ENCODE measurements around the gene CBARP. TPM values are rescaled to one million over a fixed set of nuclear protein-coding genes. Genes with fewer than 3 reads are reported as not detected.

Gene CBARP
- total and polyA plus RNA-seq, 2 of the 4 experiments (the other 2 are of a cell fraction): 0.18 to 3.9 TPM

DNA sequence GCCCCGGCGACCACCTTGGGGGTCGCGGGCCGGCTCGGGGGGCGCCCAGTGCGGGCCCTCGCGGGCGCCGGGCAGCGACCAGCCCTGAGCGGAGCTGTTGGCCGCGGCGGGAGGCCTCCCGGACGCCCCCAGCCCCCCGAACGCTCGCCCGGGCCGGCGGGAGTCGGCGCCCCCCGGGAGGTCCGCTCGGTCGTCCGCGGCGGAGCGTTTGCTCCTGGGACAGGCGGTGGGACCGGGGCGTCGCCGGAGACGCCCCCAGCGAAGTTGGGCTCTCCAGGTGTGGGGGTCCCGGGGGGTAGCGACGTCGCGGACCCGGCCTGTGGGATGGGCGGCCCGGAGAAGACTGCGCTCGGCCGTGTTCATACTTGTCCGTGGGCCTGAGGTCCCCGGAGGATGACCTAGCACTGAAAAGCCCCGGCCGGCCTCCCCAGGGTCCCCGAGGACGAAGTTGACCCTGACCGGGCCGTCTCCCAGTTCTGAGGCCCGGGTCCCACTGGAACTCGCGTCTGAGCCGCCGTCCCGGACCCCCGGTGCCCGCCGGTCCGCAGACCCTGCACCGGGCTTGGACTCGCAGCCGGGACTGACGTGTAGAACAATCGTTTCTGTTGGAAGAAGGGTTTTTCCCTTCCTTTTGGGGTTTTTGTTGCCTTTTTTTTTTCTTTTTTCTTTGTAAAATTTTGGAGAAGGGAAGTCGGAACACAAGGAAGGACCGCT, 31.5 kb downstream of the CBARP start (continued):
- TF ChIP-seq ELK1 (IDR thresholded peaks at IDR 0.05; ENCODE audit: borderline replicate concordance, low read depth, low read length): no peak
